Measurements from ENCODE around the gene UBXN10.

- no peak for TF ChIP-seq POLR2AphosphoS5 (IDR thresholded peaks at IDR 0.05; ENCODE audit: insufficient read depth, low read depth, low read length)
- TF ChIP-seq, protein P1, sequence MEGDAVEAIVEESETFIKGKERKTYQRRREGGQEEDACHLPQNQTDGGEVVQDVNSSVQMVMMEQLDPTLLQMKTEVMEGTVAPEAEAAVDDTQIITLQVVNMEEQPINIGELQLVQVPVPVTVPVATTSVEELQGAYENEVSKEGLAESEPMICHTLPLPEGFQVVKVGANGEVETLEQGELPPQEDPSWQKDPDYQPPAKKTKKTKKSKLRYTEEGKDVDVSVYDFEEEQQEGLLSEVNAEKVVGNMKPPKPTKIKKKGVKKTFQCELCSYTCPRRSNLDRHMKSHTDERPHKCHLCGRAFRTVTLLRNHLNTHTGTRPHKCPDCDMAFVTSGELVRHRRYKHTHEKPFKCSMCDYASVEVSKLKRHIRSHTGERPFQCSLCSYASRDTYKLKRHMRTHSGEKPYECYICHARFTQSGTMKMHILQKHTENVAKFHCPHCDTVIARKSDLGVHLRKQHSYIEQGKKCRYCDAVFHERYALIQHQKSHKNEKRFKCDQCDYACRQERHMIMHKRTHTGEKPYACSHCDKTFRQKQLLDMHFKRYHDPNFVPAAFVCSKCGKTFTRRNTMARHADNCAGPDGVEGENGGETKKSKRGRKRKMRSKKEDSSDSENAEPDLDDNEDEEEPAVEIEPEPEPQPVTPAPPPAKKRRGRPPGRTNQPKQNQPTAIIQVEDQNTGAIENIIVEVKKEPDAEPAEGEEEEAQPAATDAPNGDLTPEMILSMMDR (IDR thresholded peaks at IDR 0.05; ENCODE audit: extremely low read depth in 1 of 2, insufficient read depth in 1 of 2, low read depth in 1 of 2, low read length in 2 of 2) = no peak
- no peak for TF ChIP-seq POLR2A (IDR thresholded peaks at IDR 0.05; ENCODE audit: low read depth, low read length)
- TF ChIP-seq FOS (IDR thresholded peaks at IDR 0.05; ENCODE audit: borderline replicate concordance, insufficient read depth, low read length) = no peak
- TF ChIP-seq EZH2 (IDR thresholded peaks at IDR 0.05; ENCODE audit: borderline replicate concordance, low read depth, low read length, severe bottlenecking) = no peak
- no peak for TF ChIP-seq JUN (IDR thresholded peaks at IDR 0.05; ENCODE audit: borderline replicate concordance, insufficient read depth, insufficient read length, low read depth)
These were observed 44.4 kb upstream of the UBXN10 start for GRCh38 chr1:20141466-20141865.

Measured in endothelial cell of umbilical vein (primary cell).